ENCODE data around the gene GNAI2.
"Not testable (repeated sequence)": the region's sequence is repeated elsewhere in the genome, so short reads cannot be mapped to it uniquely, and the experiment has no call there.

GNAI2 gene

GRCh38 chr3:50246517-50246954, 10.5 kb downstream of the GNAI2 start:
- DNase-seq: peak; percentile 82

GRCh38 chr3:50248387-50248786, 12.4 kb downstream of the GNAI2 start:
- no peak for DNase-seq

- DNase-seq: no peak
Measured at GRCh38 chr3:50249457-50249856, 13.5 kb downstream of the GNAI2 start.

GRCh38 chr3:50250514-50250913, 14.5 kb downstream of the GNAI2 start:
- DNase-seq: no peak

GRCh38 chr3:50251220-50251619, 15.2 kb downstream of the GNAI2 start:
- DNase-seq: no peak

GRCh38 chr3:50254577-50255250, 18.7 kb downstream of the GNAI2 start:
- no peak for DNase-seq

- no peak for DNase-seq
Measured at GRCh38 chr3:50255251-50255615, 19.2 kb downstream of the GNAI2 start.

- DNase-seq: peak; percentile 58
Measured at GRCh38 chr3:50256978-50257890, 21.2 kb downstream of the GNAI2 start.

GRCh38 chr3:50258029-50258680, 22.2 kb downstream of the GNAI2 start:
- no peak for DNase-seq

GRCh38 chr3:50258979-50259378, 23.0 kb downstream of the GNAI2 start:
- DNase-seq: no peak

GRCh38 chr3:50259432-50260026, 23.5 kb downstream of the GNAI2 start:
- DNase-seq: no peak

GRCh38 chr3:50260027-50260941, 24.3 kb downstream of the GNAI2 start:
- DNase-seq: peak; percentile 86

- DNase-seq: no peak
Measured at GRCh38 chr3:50260942-50261441, 25.0 kb downstream of the GNAI2 start.

- no peak for DNase-seq
Measured at GRCh38 chr3:50261505-50261904, 25.5 kb downstream of the GNAI2 start.

- not testable (repeated sequence) for DNase-seq
Measured at GRCh38 chr3:50262200-50262599, 26.2 kb downstream of the GNAI2 start.

- no peak for DNase-seq
Measured at GRCh38 chr3:50262778-50263177, 26.8 kb downstream of the GNAI2 start.

- no peak for DNase-seq
Measured at GRCh38 chr3:50263478-50264382, 27.7 kb downstream of the GNAI2 start.

GRCh38 chr3:50264383-50264963, 28.5 kb downstream of the GNAI2 start:
- DNase-seq: no peak

- no peak for DNase-seq
Measured at GRCh38 chr3:50264964-50265485, 29.0 kb downstream of the GNAI2 start.

- no peak for DNase-seq
Measured at GRCh38 chr3:50265571-50265970, 29.6 kb downstream of the GNAI2 start.

Data from CD4-positive, alpha-beta T cell treated with Interleukin-17A for 4 hours (primary cell).